Mucosa of stomach (tissue), 1 donor: Measurements from ENCODE around the gene ADAMTSL3.
"Not testable (repeated sequence)": the region's sequence is repeated elsewhere in the genome, so short reads cannot be mapped to it uniquely, and the experiment has no call there.

Experiments used
- H3K27me3 ChIP-seq: one replicate; pipeline ENCODE4 v1.7.0; 2013; ENCODE audit warnings: mild to moderate bottlenecking, low read length; ENCODE audit not compliant: control insufficient read depth, insufficient read depth
- H3K36me3 ChIP-seq: one replicate; pipeline ENCODE4 v1.7.0; 2013; ENCODE audit warnings: low read length; ENCODE audit not compliant: control insufficient read depth, insufficient read depth
- H3K4me1 ChIP-seq: one replicate; pipeline ENCODE4 v1.7.0; 2013; ENCODE audit warnings: mild to moderate bottlenecking, low read length; ENCODE audit not compliant: control insufficient read depth, insufficient read depth
- H3K4me3 ChIP-seq: one replicate; pipeline ENCODE4 v1.7.0; 2013; ENCODE audit warnings: low read length
- H3K9ac ChIP-seq: one replicate; pipeline ENCODE4 v1.7.0; 2013; ENCODE audit warnings: mild to moderate bottlenecking, low read length, moderate library complexity
- H3K9me3 ChIP-seq: one replicate; pipeline ENCODE4 v1.7.0; 2013; ENCODE audit warnings: mild to moderate bottlenecking, low read length, moderate library complexity; ENCODE audit not compliant: control insufficient read depth
- donor health status: Pancreatic carcinoma.

The ADAMTSL3 gene

DNA sequence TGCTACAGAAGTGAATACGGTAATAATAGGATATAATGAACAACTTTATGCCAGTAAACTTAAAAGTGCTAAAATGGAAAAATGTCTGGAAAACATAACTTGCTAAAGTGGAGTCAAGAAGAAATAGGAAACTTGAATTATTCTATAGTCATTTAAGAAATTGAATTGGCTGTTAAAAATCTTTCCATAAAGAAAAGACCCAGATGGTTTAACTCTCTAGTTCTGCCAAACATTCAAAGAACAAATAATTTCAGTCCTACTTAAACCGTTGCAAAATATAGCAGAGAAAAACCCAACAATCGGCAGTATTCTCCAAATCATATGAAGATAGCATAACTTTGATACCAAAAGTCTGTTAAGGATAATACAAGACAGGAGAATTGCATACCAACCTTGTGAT is 432.1 kb downstream of the ADAMTSL3 start:
- not testable (repeated sequence) for H3K9me3 ChIP-seq

More for the DNA sequence above, 432.1 kb downstream of the ADAMTSL3 start:
- H3K36me3 ChIP-seq, H3K9ac ChIP-seq, H3K4me3 ChIP-seq, H3K4me1 ChIP-seq: not testable (repeated sequence)
- H3K27me3 ChIP-seq = peaks cover 10% of the 10 kb centered on the region
